ENCODE data around the gene GARRE1. TPM values are rescaled to one million over a fixed set of nuclear protein-coding genes. Genes with fewer than 3 reads are reported as not detected.

Gene GARRE1
- total and polyA plus RNA-seq, 2 of the 4 experiments (the other 2 are of a cell fraction), result 13.8 to 16.9 TPM

DNA sequence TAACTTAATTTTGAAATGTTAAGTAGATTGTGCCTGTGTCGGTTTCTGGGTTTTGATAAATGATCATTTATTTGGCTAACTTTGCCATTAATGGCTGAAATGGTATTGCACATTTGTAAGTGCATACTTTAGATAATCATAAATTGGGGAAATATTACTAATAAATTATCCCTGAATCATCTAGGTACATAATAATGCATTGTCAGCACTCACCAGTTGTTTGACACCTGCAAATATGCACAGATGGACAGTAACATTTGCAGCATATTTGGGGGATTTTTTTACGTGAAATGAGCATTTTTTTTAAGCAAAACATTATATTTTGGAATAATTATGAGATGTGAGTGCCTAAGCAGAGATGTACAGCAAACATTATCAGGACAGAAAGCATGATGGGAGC is 41.1 kb upstream of the GARRE1 start:
- TF ChIP-seq FOS (IDR thresholded peaks at IDR 0.05; ENCODE audit: low read depth, low read length), result no peak
- TF ChIP-seq MAFK (IDR thresholded peaks at IDR 0.05; ENCODE audit: low read depth, low read length), result peak; percentile 85
- BruUV-seq (replicated peaks), result no TSS peak
- POLR2A ChIA-PET (ENCODE audit: unreplicated experiment), result no interaction called here

More for the DNA sequence above, 41.1 kb upstream of the GARRE1 start:
- Histone ChIP-seq H3K79me1 (ENCODE audit: low read depth in 1 of 2, low read length in 2 of 2) (peaks cover 16 to 61% of the 10 kb centered on the region in 2 experiments), H3K4me3 (ENCODE audit: insufficient read depth, low read depth, low read length) (no peak overlapping the region), H3K18ac (ENCODE audit: low read depth, low read length) (no peak overlapping the region), H3K4me1 (ENCODE audit: control insufficient read depth, insufficient read depth, low read length) (peaks cover 3% of the 10 kb centered on the region), H3K9me3 (ENCODE audit: control insufficient read depth, insufficient read depth, low read length) (no peaks in the 10 kb centered on the region), H3K9me1 (ENCODE audit: insufficient read depth, low read length) (peaks cover 9% of the 10 kb centered on the region), H4K5ac (ENCODE audit: low read depth, low read length) (no peak overlapping the region), H3K27me3 (ENCODE audit: control insufficient read depth, insufficient read depth, low read length) (no peaks in the 10 kb centered on the region), H2AFZ (replicated peaks; ENCODE audit: low read length, poor library complexity) (no peak overlapping the region), H2BK120ac (ENCODE audit: low read depth, low read length) (no peak overlapping the region), H2BK15ac (ENCODE audit: low read depth, low read length) (no peak overlapping the region), H3K4ac (ENCODE audit: low read depth, low read length) (no peak overlapping the region), H2BK5ac (ENCODE audit: low read depth, low read length, poor library complexity, severe bottlenecking) (no peak overlapping the region), H4K8ac (ENCODE audit: low read depth in 2 of 2, low read length in 2 of 2) (no peak overlapping the region), H4K91ac (ENCODE audit: insufficient read depth, low read depth, low read length) (no peak overlapping the region), H2AK5ac (ENCODE audit: low read depth, low read length) (no peak overlapping the region), H3K56ac (ENCODE audit: extremely low read depth, insufficient read depth, low read length) (no peak overlapping the region), H2BK20ac (ENCODE audit: low read depth, low read length) (no peak overlapping the region), H2AK9ac (replicated peaks; ENCODE audit: low read depth, low read length, poor library complexity) (no peak overlapping the region), H3K27ac (ENCODE audit: insufficient read depth, low read length) (no peak overlapping the region), H3K14ac (replicated peaks; ENCODE audit: low read depth, low read length) (no peak overlapping the region), H3K36me3 (ENCODE audit: control insufficient read depth, insufficient read depth, low read length) (peaks cover 29% of the 10 kb centered on the region), H3K4me2 (ENCODE audit: low read depth, low read length) (no peak overlapping the region), H3K9ac (ENCODE audit: low read depth, low read length) (no peak overlapping the region), H4K20me1 (ENCODE audit: insufficient read depth, low read length) (peaks cover 42% of the 10 kb centered on the region), H3K23ac (ENCODE audit: low read depth, low read length) (no peak overlapping the region)
- CTCF ChIA-PET, result no interaction called here
- intact Hi-C loops (cut with micrococcal nuclease), result loop anchor here (5.0 kb wide), 1 partner anchor 36 kb away; no protein-coding TSS in a partner anchor
- DNase-seq (no peak), ATAC-seq (ENCODE audit: low read depth) (no peak)
- dilution Hi-C loops (cut with HindIII; ENCODE audit: low sequenced_read_pairs, unreplicated experiment), result no loop called here
- WGBS, 2 experiments (ENCODE audit: extremely low coverage in 2 of 2, insufficient read length in 1 of 2), result 100% methylated on average over 1 of the region's 2 CpGs; no CpG with 5 or more reads in 1 of the 2 experiments
- in situ Hi-C loops (cut with MboI; ENCODE audit: low sequenced_read_pairs), result no loop called here

Data from IMR-90 (cell line).